IMR-90 (cell line): Measurements from ENCODE around the gene PPP1R1A. TPM values are rescaled to one million over a fixed set of nuclear protein-coding genes. Genes with fewer than 3 reads are reported as not detected.

Experiments
- ATAC-seq: fragments of 200-7000 bp; cut with Tn5 transposase; 2 replicates; pipeline ENCODE4 v1.9.1; 2020; ENCODE audit warnings: low read depth, mild to moderate bottlenecking, moderate library complexity
- BruUV-seq: library from RNA; stranded (reverse); fragments of 400-500 nt; replicated peaks from 2 replicates; lab custom pipeline; 2021; lab: Mats Ljungman, UMichigan
- CTCF ChIA-PET: fragments of 300-600 bp; formaldehyde crosslinking; extraction: SDS; loops from one replicate; lab custom pipeline; 2021; ENCODE audit warnings: antibody characterized with exemption; lab: Yijun Ruan, JAX
- POLR2A ChIA-PET: fragments of 300-600 bp; sonication (Branson Sonifier 250); formaldehyde crosslinking; loops from one replicate; lab custom pipeline; 2022; ENCODE audit warnings: antibody characterized with exemption; ENCODE audit not compliant: unreplicated experiment; lab: Charles Lee
- DNase-seq: peaks from one replicate; pipeline ENCODE4 v3.0.0; 2013
- H2AFZ ChIP-seq: replicated peaks from 2 replicates; pipeline ENCODE3; 2013; ENCODE audit warnings: low read length, mild to moderate bottlenecking; ENCODE audit not compliant: poor library complexity
- H2AK5ac ChIP-seq: 2 replicates; pipeline ENCODE4 v1.6.1; 2013; ENCODE audit warnings: low read depth, low read length, inconsistent platforms
- H2AK9ac ChIP-seq: replicated peaks from 2 replicates; pipeline ENCODE3; 2013; ENCODE audit warnings: mild to moderate bottlenecking, low read depth, low read length, moderate library complexity; ENCODE audit not compliant: poor library complexity
- H2BK120ac ChIP-seq: 2 replicates; pipeline ENCODE4 v1.6.1; 2013; ENCODE audit warnings: low read depth, low read length, inconsistent platforms
- H2BK15ac ChIP-seq: 3 replicates; pipeline ENCODE4 v1.6.1; 2013; ENCODE audit warnings: low read depth, low read length, inconsistent platforms
- H2BK20ac ChIP-seq: 2 replicates; pipeline ENCODE4 v1.6.1; 2013; ENCODE audit warnings: low read depth, mild to moderate bottlenecking, inconsistent platforms, low read length, moderate library complexity
- H2BK5ac ChIP-seq: 2 replicates; pipeline ENCODE4 v1.6.1; 2013; ENCODE audit warnings: mild to moderate bottlenecking, low read depth, low read length, inconsistent platforms; ENCODE audit not compliant: poor library complexity, severe bottlenecking
- H3K14ac ChIP-seq: replicated peaks from 2 replicates; pipeline ENCODE4 v1.6.1; 2013; ENCODE audit warnings: low read depth, low read length, inconsistent platforms
- H3K18ac ChIP-seq: 2 replicates; pipeline ENCODE4 v1.6.1; 2013; ENCODE audit warnings: low read depth, low read length, control low read depth
- H3K23ac ChIP-seq: 2 replicates; pipeline ENCODE4 v1.6.1; 2013; ENCODE audit warnings: low read depth, low read length, inconsistent platforms
- H3K27ac ChIP-seq: 2 replicates; pipeline ENCODE4 v1.5.1; 2013; ENCODE audit warnings: mild to moderate bottlenecking, control low read depth, low read length; ENCODE audit not compliant: insufficient read depth
- H3K27me3 ChIP-seq: 2 replicates; pipeline ENCODE4 v1.6.1; 2013; ENCODE audit warnings: low read length; ENCODE audit not compliant: control insufficient read depth, insufficient read depth
- H3K36me3 ChIP-seq: 2 replicates; pipeline ENCODE4 v1.6.1; 2013; ENCODE audit warnings: low read length, mixed read lengths; ENCODE audit not compliant: control insufficient read depth, insufficient read depth
- H3K4ac ChIP-seq: 2 replicates; pipeline ENCODE4 v1.6.1; 2013; ENCODE audit warnings: low read depth, low read length, inconsistent platforms
- H3K4me1 ChIP-seq: 2 replicates; pipeline ENCODE4 v1.6.1; 2013; ENCODE audit warnings: low read length, mixed read lengths; ENCODE audit not compliant: control insufficient read depth, insufficient read depth
- H3K4me2 ChIP-seq: 2 replicates; pipeline ENCODE4 v1.6.1; 2013; ENCODE audit warnings: low read depth, mild to moderate bottlenecking, control low read depth, low read length, moderate library complexity
- H3K4me3 ChIP-seq: 2 replicates; pipeline ENCODE4 v1.5.1; 2013; ENCODE audit warnings: low read depth, mild to moderate bottlenecking, control low read depth, low read length, moderate library complexity; ENCODE audit not compliant: insufficient read depth
- H3K56ac ChIP-seq: 2 replicates; pipeline ENCODE4 v1.6.1; 2013; ENCODE audit warnings: low read length, inconsistent platforms; ENCODE audit not compliant: insufficient read depth; ENCODE audit errors: extremely low read depth
- H3K79me1 ChIP-seq, 2 experiments: 2 replicates each; pipeline ENCODE4 v1.6.1; 2013; ENCODE audit warnings: low read length in 2 of 2, inconsistent platforms in 1 of 2, low read depth in 1 of 2
- H3K9ac ChIP-seq: 2 replicates; pipeline ENCODE4 v1.6.1; 2013; ENCODE audit warnings: low read depth, low read length, control low read depth
- H3K9me1 ChIP-seq: 2 replicates; pipeline ENCODE4 v1.6.1; 2013; ENCODE audit warnings: low read length, inconsistent platforms; ENCODE audit not compliant: insufficient read depth
- H3K9me3 ChIP-seq: 2 replicates; pipeline ENCODE4 v1.6.1; 2013; ENCODE audit warnings: low read length; ENCODE audit not compliant: control insufficient read depth, insufficient read depth
- H4K20me1 ChIP-seq: 2 replicates; pipeline ENCODE4 v1.6.1; 2013; ENCODE audit warnings: low read length, inconsistent platforms; ENCODE audit not compliant: insufficient read depth
- H4K5ac ChIP-seq: 2 replicates; pipeline ENCODE4 v1.6.1; 2013; ENCODE audit warnings: mild to moderate bottlenecking, low read depth, low read length, control low read depth
- H4K8ac ChIP-seq, 2 experiments: 2 replicates each; pipeline ENCODE4 v1.6.1; 2013; ENCODE audit warnings: low read depth in 2 of 2, low read length in 2 of 2, control low read depth in 1 of 2, inconsistent platforms in 1 of 2
- H4K91ac ChIP-seq: 2 replicates; pipeline ENCODE4 v1.6.1; 2013; ENCODE audit warnings: low read depth, low read length, inconsistent platforms; ENCODE audit not compliant: insufficient read depth
- BHLHE40 ChIP-seq: fragments of 150-350 bp; IDR thresholded peaks from 2 replicates; pipeline ENCODE4 v1.6.1; 2016; ENCODE audit warnings: mild to moderate bottlenecking, low read depth, low read length
- CEBPB ChIP-seq: IDR thresholded peaks from 2 replicates; pipeline ENCODE4 v1.6.1; 2012; ENCODE audit warnings: low read depth, low read length, improper control_type of control experiment
- CHD1 ChIP-seq: IDR thresholded peaks from 2 replicates; pipeline ENCODE4 v1.6.1; 2012; ENCODE audit warnings: low read depth, low read length, improper control_type of control experiment
- ELK1 ChIP-seq: fragments of 150-350 bp; IDR thresholded peaks from 2 replicates; pipeline ENCODE4 v1.6.1; 2016; ENCODE audit warnings: low read depth, mild to moderate bottlenecking, low read length, moderate library complexity, borderline replicate concordance
- FOS ChIP-seq: fragments of 150-350 bp; IDR thresholded peaks from 2 replicates; pipeline ENCODE4 v1.6.1; 2016; ENCODE audit warnings: low read depth, low read length
- MAFK ChIP-seq: IDR thresholded peaks from 2 replicates; pipeline ENCODE4 v1.6.1; 2012; ENCODE audit warnings: low read depth, low read length, improper control_type of control experiment
- MAZ ChIP-seq: IDR thresholded peaks from 2 replicates; pipeline ENCODE4 v1.6.1; 2012; ENCODE audit warnings: low read depth, mild to moderate bottlenecking, low read length, improper control_type of control experiment, moderate library complexity, borderline replicate concordance
- MXI1 ChIP-seq: IDR thresholded peaks from 2 replicates; pipeline ENCODE4 v1.6.1; 2012; ENCODE audit warnings: low read depth, mild to moderate bottlenecking, low read length, moderate library complexity, borderline replicate concordance
- NFE2L2 ChIP-seq: fragments of 150-350 bp; IDR thresholded peaks from 2 replicates; pipeline ENCODE4 v1.6.1; 2016; ENCODE audit warnings: low read depth, mild to moderate bottlenecking, low read length
- POLR2A ChIP-seq: IDR thresholded peaks from 2 replicates; pipeline ENCODE4 v1.6.1; 2012; ENCODE audit warnings: mild to moderate bottlenecking, low read depth, low read length
- RAD21 ChIP-seq: IDR thresholded peaks from 2 replicates; pipeline ENCODE4 v1.6.1; 2012; ENCODE audit warnings: low read length, improper control_type of control experiment
- RCOR1 ChIP-seq: IDR thresholded peaks from 2 replicates; pipeline ENCODE4 v1.6.1; 2012; ENCODE audit warnings: mild to moderate bottlenecking, low read length, improper control_type of control experiment; ENCODE audit not compliant: insufficient replicate concordance
- RFX5 ChIP-seq: IDR thresholded peaks from 2 replicates; pipeline ENCODE4 v1.8.0; 2012; ENCODE audit warnings: low read depth, mild to moderate bottlenecking, low read length, moderate library complexity
- SMC3 ChIP-seq: fragments of 150-350 bp; IDR thresholded peaks from 2 replicates; pipeline ENCODE4 v1.6.1; 2016; ENCODE audit warnings: low read depth, mild to moderate bottlenecking, antibody characterized with exemption, low read length, moderate library complexity
- WGBS, 2 experiments: methylation state at CpG; one replicate each; pipeline versions ENCODE4 v1.1.5 to v1.1.7; 2013; ENCODE audit warnings: missing lambda C conversion rate in 2 of 2; ENCODE audit not compliant: insufficient read length in 1 of 2; ENCODE audit errors: extremely low coverage in 2 of 2; 5-methylcytosine and 5-hydroxymethylcytosine counted together
- dilution Hi-C: fragments of 300-500 bp; cut with HindIII; formaldehyde crosslinking; loops from one replicate; pipeline ENCODE4 v1.14.3; 2018; ENCODE audit warnings: low sequenced_read_pairs; ENCODE audit not compliant: unreplicated experiment
- in situ Hi-C: fragments of 300-500 bp; cut with MboI; formaldehyde crosslinking; loops from 3 replicates; pipeline ENCODE4 v1.14.3; 2019; ENCODE audit warnings: low sequenced_read_pairs, inconsistent platforms, mixed read lengths
- intact Hi-C: fragments of 100-400 bp; cut with micrococcal nuclease; formaldehyde crosslinking; loops from 2 replicates; pipeline ENCODE4 v1.10.0; 2022
- polyA plus RNA-seq, 3 experiments: library from polyadenylated mRNA; depleted of rRNA; stranded (reverse); fragments of >200 nt; gene quantifications; 2 replicates each; pipeline ENCODE4 v1.2.3, GENCODE V29; 2012; ENCODE audit warnings: low replicate concordance in 1 of 3
- total RNA-seq: library from RNA; depleted of rRNA; stranded (reverse); fragments of >200 nt; gene quantifications from 2 replicates; pipeline ENCODE4 v1.2.3, GENCODE V29; 2012
- TF ChIP-seq, protein P1 (sequence below): fragments of 150-350 bp; IDR thresholded peaks from 2 replicates; pipeline ENCODE4 v1.6.1; 2017; ENCODE audit warnings: mild to moderate bottlenecking, antibody characterized with exemption, low read length, low read depth
- TF ChIP-seq, protein P2 (sequence below): conservative IDR thresholded peaks from 2 replicates; pipeline ENCODE4 v1.5.1; 2012; ENCODE audit warnings: mild to moderate bottlenecking, low read depth, low read length, improper control_type of control experiment

Gene PPP1R1A
- total and polyA plus RNA-seq, 2 of the 4 experiments (the other 2 are of a cell fraction), result not detected

DNA sequence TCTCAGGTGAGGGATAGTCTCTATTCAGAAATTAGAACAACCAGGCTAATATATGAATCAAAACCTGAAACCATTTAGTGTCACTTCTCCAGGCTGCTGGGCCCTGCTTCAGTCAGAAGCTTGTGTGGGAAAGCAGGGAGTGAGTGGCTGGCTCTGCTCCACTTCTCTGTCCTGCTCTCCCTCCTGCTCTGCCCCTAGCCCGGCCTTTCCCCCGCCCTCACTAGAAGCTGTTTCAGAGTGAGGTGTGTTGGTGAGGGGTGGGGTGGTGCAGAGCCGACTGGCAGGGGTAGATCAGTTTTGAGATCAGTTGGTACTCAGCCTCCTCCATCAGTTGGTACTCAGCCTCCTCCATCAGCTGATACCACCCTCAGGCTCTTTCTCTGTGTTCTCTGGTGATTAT lies 7.0 kb upstream of the PPP1R1A start:
- no TSS peak for BruUV-seq

More for the DNA sequence above, 7.0 kb upstream of the PPP1R1A start:
- ATAC-seq (no peak), DNase-seq (no peak)
- Histone ChIP-seq H3K9ac (no peak overlapping the region), H3K27me3 (peaks cover 25% of the 10 kb centered on the region), H3K36me3 (no peaks in the 10 kb centered on the region), H4K20me1 (no peaks in the 10 kb centered on the region), H3K18ac (no peak overlapping the region), H2BK5ac (no peak overlapping the region), H3K23ac (no peak overlapping the region), H3K79me1 (no peaks in the 10 kb centered on the region), H4K91ac (no peak overlapping the region), H4K5ac (no peak overlapping the region), H3K4me2 (no peak overlapping the region), H2AK5ac (no peak overlapping the region), H2AFZ (no peak overlapping the region), H2BK20ac (no peak overlapping the region), H2BK15ac (no peak overlapping the region), H3K14ac (no peak overlapping the region), H2AK9ac (no peak overlapping the region), H3K4ac (no peak overlapping the region), H3K56ac (no peak overlapping the region), H3K4me3 (no peak overlapping the region), H3K27ac (no peak overlapping the region), H3K9me1 (no peaks in the 10 kb centered on the region), H3K9me3 (no peaks in the 10 kb centered on the region), H2BK120ac (no peak overlapping the region), H3K4me1 (no peaks in the 10 kb centered on the region), H4K8ac (no peak overlapping the region)
- POLR2A ChIA-PET, result no interaction called here
- no CpG with 5 or more reads among the region's 3 CpGs for WGBS, 2 experiments
- dilution Hi-C loops, result no loop called here
- intact Hi-C loops, result no loop called here
- in situ Hi-C loops, result no loop called here
- CTCF ChIA-PET, result interaction anchor here (1.3 kb wide), 1 partner anchor 8 kb away, joined by 7 read pairs; no protein-coding TSS in a partner anchor
- TF ChIP-seq NFE2L2, result no peak
- no peak for TF ChIP-seq MAFK
- no peak for TF ChIP-seq RAD21
- no peak for TF ChIP-seq POLR2A
- TF ChIP-seq, protein P1, sequence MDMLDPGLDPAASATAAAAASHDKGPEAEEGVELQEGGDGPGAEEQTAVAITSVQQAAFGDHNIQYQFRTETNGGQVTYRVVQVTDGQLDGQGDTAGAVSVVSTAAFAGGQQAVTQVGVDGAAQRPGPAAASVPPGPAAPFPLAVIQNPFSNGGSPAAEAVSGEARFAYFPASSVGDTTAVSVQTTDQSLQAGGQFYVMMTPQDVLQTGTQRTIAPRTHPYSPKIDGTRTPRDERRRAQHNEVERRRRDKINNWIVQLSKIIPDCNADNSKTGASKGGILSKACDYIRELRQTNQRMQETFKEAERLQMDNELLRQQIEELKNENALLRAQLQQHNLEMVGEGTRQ, result no peak
- no peak for TF ChIP-seq RFX5
- no peak for TF ChIP-seq BHLHE40
- TF ChIP-seq, protein P2, sequence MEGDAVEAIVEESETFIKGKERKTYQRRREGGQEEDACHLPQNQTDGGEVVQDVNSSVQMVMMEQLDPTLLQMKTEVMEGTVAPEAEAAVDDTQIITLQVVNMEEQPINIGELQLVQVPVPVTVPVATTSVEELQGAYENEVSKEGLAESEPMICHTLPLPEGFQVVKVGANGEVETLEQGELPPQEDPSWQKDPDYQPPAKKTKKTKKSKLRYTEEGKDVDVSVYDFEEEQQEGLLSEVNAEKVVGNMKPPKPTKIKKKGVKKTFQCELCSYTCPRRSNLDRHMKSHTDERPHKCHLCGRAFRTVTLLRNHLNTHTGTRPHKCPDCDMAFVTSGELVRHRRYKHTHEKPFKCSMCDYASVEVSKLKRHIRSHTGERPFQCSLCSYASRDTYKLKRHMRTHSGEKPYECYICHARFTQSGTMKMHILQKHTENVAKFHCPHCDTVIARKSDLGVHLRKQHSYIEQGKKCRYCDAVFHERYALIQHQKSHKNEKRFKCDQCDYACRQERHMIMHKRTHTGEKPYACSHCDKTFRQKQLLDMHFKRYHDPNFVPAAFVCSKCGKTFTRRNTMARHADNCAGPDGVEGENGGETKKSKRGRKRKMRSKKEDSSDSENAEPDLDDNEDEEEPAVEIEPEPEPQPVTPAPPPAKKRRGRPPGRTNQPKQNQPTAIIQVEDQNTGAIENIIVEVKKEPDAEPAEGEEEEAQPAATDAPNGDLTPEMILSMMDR, result no peak
- TF ChIP-seq RCOR1, result no peak
- TF ChIP-seq CHD1, result no peak
- TF ChIP-seq MXI1, result no peak
- TF ChIP-seq ELK1, result no peak
- no peak for TF ChIP-seq SMC3
- TF ChIP-seq MAZ, result no peak
- TF ChIP-seq CEBPB, result no peak
- TF ChIP-seq FOS, result no peak
